HL-60 (cell line): ENCODE measurements around the gene PRG2.

Experiments used
- GABPA ChIP-seq: IDR thresholded peaks from 2 replicates; pipeline ENCODE4 v1.6.1; 2012; ENCODE audit warnings: low read depth
- POLR2AphosphoS5 ChIP-seq: IDR thresholded peaks from 2 replicates; pipeline ENCODE4 v1.6.1; 2012; ENCODE audit warnings: low read depth
- SPI1 ChIP-seq: IDR thresholded peaks from 2 replicates; pipeline ENCODE4 v1.6.1; 2012; ENCODE audit warnings: low read depth, mild to moderate bottlenecking, borderline replicate concordance
- TF ChIP-seq, protein P1 (sequence below): IDR thresholded peaks from one replicate; pipeline ENCODE4 v1.5.1; 2011; ENCODE audit warnings: low read length, control low read depth, inconsistent platforms; ENCODE audit not compliant: insufficient read depth
- TF ChIP-seq, protein P2 (sequence below): IDR thresholded peaks from 2 replicates; pipeline ENCODE4 v1.6.1; 2012; ENCODE audit warnings: low read depth; ENCODE audit not compliant: insufficient replicate concordance

DNA sequence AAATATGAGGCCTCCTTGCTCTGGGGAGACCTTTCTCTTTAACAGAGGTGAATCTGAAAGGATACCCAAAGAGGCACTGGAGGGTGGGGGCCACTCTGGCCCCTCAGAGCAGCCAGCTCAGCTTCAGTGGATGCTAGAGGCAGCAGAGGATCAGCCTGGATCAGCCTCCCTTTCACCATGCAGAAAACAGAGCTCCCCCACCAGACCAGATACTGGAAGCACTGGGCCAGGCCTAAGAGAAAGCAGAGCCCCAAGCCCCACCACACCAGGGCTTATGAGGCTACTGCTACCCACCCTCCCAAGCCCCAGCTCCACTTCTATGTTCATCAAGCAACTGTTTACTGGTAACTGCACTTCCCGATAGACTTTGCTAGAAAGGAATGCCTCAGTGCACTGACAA, 40.5 kb upstream of the PRG2 start:
- TF ChIP-seq GABPA (no peak), POLR2AphosphoS5 (no peak), SPI1 (no peak)
- TF ChIP-seq, protein P1, sequence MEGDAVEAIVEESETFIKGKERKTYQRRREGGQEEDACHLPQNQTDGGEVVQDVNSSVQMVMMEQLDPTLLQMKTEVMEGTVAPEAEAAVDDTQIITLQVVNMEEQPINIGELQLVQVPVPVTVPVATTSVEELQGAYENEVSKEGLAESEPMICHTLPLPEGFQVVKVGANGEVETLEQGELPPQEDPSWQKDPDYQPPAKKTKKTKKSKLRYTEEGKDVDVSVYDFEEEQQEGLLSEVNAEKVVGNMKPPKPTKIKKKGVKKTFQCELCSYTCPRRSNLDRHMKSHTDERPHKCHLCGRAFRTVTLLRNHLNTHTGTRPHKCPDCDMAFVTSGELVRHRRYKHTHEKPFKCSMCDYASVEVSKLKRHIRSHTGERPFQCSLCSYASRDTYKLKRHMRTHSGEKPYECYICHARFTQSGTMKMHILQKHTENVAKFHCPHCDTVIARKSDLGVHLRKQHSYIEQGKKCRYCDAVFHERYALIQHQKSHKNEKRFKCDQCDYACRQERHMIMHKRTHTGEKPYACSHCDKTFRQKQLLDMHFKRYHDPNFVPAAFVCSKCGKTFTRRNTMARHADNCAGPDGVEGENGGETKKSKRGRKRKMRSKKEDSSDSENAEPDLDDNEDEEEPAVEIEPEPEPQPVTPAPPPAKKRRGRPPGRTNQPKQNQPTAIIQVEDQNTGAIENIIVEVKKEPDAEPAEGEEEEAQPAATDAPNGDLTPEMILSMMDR = no peak
- TF ChIP-seq, protein P2, sequence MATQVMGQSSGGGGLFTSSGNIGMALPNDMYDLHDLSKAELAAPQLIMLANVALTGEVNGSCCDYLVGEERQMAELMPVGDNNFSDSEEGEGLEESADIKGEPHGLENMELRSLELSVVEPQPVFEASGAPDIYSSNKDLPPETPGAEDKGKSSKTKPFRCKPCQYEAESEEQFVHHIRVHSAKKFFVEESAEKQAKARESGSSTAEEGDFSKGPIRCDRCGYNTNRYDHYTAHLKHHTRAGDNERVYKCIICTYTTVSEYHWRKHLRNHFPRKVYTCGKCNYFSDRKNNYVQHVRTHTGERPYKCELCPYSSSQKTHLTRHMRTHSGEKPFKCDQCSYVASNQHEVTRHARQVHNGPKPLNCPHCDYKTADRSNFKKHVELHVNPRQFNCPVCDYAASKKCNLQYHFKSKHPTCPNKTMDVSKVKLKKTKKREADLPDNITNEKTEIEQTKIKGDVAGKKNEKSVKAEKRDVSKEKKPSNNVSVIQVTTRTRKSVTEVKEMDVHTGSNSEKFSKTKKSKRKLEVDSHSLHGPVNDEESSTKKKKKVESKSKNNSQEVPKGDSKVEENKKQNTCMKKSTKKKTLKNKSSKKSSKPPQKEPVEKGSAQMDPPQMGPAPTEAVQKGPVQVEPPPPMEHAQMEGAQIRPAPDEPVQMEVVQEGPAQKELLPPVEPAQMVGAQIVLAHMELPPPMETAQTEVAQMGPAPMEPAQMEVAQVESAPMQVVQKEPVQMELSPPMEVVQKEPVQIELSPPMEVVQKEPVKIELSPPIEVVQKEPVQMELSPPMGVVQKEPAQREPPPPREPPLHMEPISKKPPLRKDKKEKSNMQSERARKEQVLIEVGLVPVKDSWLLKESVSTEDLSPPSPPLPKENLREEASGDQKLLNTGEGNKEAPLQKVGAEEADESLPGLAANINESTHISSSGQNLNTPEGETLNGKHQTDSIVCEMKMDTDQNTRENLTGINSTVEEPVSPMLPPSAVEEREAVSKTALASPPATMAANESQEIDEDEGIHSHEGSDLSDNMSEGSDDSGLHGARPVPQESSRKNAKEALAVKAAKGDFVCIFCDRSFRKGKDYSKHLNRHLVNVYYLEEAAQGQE = no peak
